NOMO-1 treated with dmso at 0.1 percent for 144 hours (cell line): ENCODE measurements around the gene PDE3B.

ENCODE experiments used
- DNase-seq: peaks from one replicate; lab custom pipeline; 2025; ENCODE audit not compliant: unreplicated experiment; lab: John Stamatoyannopoulos, UW

Gene PDE3B

GRCh38 chr11:14908214-14908880 lies 264.7 kb downstream of the PDE3B start:
- DNase-seq = peak; percentile 17

- DNase-seq = no peak
Measured at GRCh38 chr11:14914536-14914935, 270.9 kb downstream of the PDE3B start.

GRCh38 chr11:14916403-14916802 lies 272.8 kb downstream of the PDE3B start:
- no peak for DNase-seq
